Measurements from ENCODE around the gene ZNF608. TPM values are rescaled to one million over a fixed set of nuclear protein-coding genes. Genes with fewer than 3 reads are reported as not detected.
A peak's percentile ranks its signal among the peaks of the same experiment; 100 is the strongest.

ZNF608 gene
- total RNA-seq, 2 experiments from 2014 or later = 22.6 to 58.8 TPM

DNA sequence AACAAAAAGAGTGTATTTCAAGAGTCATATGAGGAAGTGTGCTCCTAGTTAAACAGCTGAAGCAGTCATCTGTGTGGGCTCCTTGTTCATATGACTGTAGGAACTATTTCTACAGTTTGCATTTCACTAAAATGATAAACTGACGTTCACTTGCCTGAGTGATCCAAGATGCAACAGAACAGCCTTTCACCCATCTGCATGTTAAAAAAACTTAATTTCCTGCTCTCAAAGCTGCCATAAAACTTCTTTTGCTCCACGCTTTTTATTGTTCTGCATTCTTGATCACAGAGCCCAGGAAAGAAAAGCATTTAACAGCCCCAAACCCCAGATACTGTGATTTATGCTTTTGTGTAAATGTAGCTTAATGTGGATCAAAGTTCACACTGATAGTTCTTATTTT is 43.9 kb downstream of the ZNF608 start:
- Histone ChIP-seq H3K4me1 (ENCODE audit: insufficient read depth, low read length, poor library complexity, severe bottlenecking) (peaks cover 94% of the 10 kb centered on the region), H2AFZ (ENCODE audit: low read length) (peak overlapping the region; percentile 28; the same call in 1 of the 2 replicates), H3K27ac (ENCODE audit: low read depth, low read length, poor library complexity, severe bottlenecking) (peak overlapping the region; percentile 95), H3K9me3 (ENCODE audit: low read length) (no peaks in the 10 kb centered on the region), H3K4me3 (ENCODE audit: low read depth, low read length, poor library complexity, severe bottlenecking) (peak overlapping the region; percentile 66), H3K79me2 (ENCODE audit: insufficient read depth, low read depth, low read length) (peaks cover 98% of the 10 kb centered on the region), H3K9me2 (ENCODE audit: insufficient read depth, low read length) (no peaks in the 10 kb centered on the region), H3K4me2 (ENCODE audit: low read length) (peak overlapping the region; percentile 99), H4K20me1 (ENCODE audit: insufficient read depth, low read length) (no peaks in the 10 kb centered on the region), H3K36me3 (ENCODE audit: insufficient read depth, low read length) (peaks cover 37% of the 10 kb centered on the region)
- no TSS peak for BruUV-seq (replicated peaks)
- intact Hi-C loops (cut with micrococcal nuclease; ENCODE audit: unreplicated experiment) = loop anchor here (10.0 kb wide), 1 partner anchor 668 kb away; no protein-coding TSS in a partner anchor
- TF ChIP-seq, protein P1, sequence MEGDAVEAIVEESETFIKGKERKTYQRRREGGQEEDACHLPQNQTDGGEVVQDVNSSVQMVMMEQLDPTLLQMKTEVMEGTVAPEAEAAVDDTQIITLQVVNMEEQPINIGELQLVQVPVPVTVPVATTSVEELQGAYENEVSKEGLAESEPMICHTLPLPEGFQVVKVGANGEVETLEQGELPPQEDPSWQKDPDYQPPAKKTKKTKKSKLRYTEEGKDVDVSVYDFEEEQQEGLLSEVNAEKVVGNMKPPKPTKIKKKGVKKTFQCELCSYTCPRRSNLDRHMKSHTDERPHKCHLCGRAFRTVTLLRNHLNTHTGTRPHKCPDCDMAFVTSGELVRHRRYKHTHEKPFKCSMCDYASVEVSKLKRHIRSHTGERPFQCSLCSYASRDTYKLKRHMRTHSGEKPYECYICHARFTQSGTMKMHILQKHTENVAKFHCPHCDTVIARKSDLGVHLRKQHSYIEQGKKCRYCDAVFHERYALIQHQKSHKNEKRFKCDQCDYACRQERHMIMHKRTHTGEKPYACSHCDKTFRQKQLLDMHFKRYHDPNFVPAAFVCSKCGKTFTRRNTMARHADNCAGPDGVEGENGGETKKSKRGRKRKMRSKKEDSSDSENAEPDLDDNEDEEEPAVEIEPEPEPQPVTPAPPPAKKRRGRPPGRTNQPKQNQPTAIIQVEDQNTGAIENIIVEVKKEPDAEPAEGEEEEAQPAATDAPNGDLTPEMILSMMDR (conservative IDR thresholded peaks at IDR 0.05; ENCODE audit: low read length) = no peak
- no peak for TF ChIP-seq EZH2phosphoT487 (IDR thresholded peaks at IDR 0.05; ENCODE audit: borderline replicate concordance, low read depth, low read length)
- POLR2A ChIA-PET = interaction anchor here (0.5 to 9.3 kb wide), 30 partner anchors 8 to 1009 kb away, joined by 3 to 132 read pairs (median 5); partner anchors contain the start of gene ZNF608
- peak; percentile 72 for DNase-seq (ENCODE audit: low spot score)
- CTCF ChIA-PET (ENCODE audit: unreplicated experiment) = interaction anchor here (1.1 kb wide), 1 partner anchor 22 kb away, joined by 3 read pairs; no protein-coding TSS in a partner anchor

GRCh38 chr5:124701873-124702425 is 44.5 kb downstream of the ZNF608 start:
- peaks cover 96% of the 10 kb centered on the region for H3K79me2 ChIP-seq (ENCODE audit: insufficient read depth, low read depth, low read length)
- peaks cover 41% of the 10 kb centered on the region for H3K36me3 ChIP-seq (ENCODE audit: insufficient read depth, low read length)
- BruUV-seq (replicated peaks) = no TSS peak
- peak; percentile 57 for DNase-seq (ENCODE audit: low spot score)
- no peak for TF ChIP-seq EZH2phosphoT487 (IDR thresholded peaks at IDR 0.05; ENCODE audit: borderline replicate concordance, low read depth, low read length)
- TF ChIP-seq, protein P1 (conservative IDR thresholded peaks at IDR 0.05; ENCODE audit: low read length) = no peak
- peak overlapping the region; percentile 95 for H3K27ac ChIP-seq (ENCODE audit: low read depth, low read length, poor library complexity, severe bottlenecking)
- peak overlapping the region; percentile 28; the same call in 1 of the 2 replicates for H2AFZ ChIP-seq (ENCODE audit: low read length)
- H3K4me3 ChIP-seq (ENCODE audit: low read depth, low read length, poor library complexity, severe bottlenecking) = peak overlapping the region; percentile 66
- peak overlapping the region; percentile 99 for H3K4me2 ChIP-seq (ENCODE audit: low read length)
- ChIA-PET POLR2A (interaction anchor here (0.5 to 3.9 kb wide), 13 partner anchors 9 to 499 kb away, joined by 3 to 45 read pairs (median 4); partner anchors contain the start of gene ZNF608), CTCF (ENCODE audit: unreplicated experiment) (no interaction called here)
- H3K4me1 ChIP-seq (ENCODE audit: insufficient read depth, low read length, poor library complexity, severe bottlenecking) = peaks cover 90% of the 10 kb centered on the region
- no peaks in the 10 kb centered on the region for H3K9me2 ChIP-seq (ENCODE audit: insufficient read depth, low read length)
- intact Hi-C loops (cut with micrococcal nuclease; ENCODE audit: unreplicated experiment) = loop anchor here (10.0 kb wide), 1 partner anchor 667 kb away; no protein-coding TSS in a partner anchor
- H4K20me1 ChIP-seq (ENCODE audit: insufficient read depth, low read length) = no peaks in the 10 kb centered on the region
- H3K9me3 ChIP-seq (ENCODE audit: low read length) = no peaks in the 10 kb centered on the region

- BruUV-seq (replicated peaks) = no TSS peak
- H3K4me3 ChIP-seq (ENCODE audit: low read depth, low read length, poor library complexity, severe bottlenecking) = no peak overlapping the region
- H3K36me3 ChIP-seq (ENCODE audit: insufficient read depth, low read length) = peaks cover 50% of the 10 kb centered on the region
- no peak for TF ChIP-seq EZH2phosphoT487 (IDR thresholded peaks at IDR 0.05; ENCODE audit: borderline replicate concordance, low read depth, low read length)
- TF ChIP-seq, protein P1 (conservative IDR thresholded peaks at IDR 0.05; ENCODE audit: low read length) = no peak
- ChIA-PET CTCF (ENCODE audit: unreplicated experiment) (no interaction called here), POLR2A (interaction anchor here (0.9 to 3.9 kb wide), 6 partner anchors 14 to 48 kb away, joined by 3 to 45 read pairs (median 4); partner anchors contain the start of gene ZNF608)
- intact Hi-C loops (cut with micrococcal nuclease; ENCODE audit: unreplicated experiment) = loop anchor here (10.0 kb wide), 1 partner anchor 666 kb away; no protein-coding TSS in a partner anchor
- peaks cover 81% of the 10 kb centered on the region for H3K4me1 ChIP-seq (ENCODE audit: insufficient read depth, low read length, poor library complexity, severe bottlenecking)
- H3K4me2 ChIP-seq (ENCODE audit: low read length) = peak overlapping the region; percentile 99
- H3K27ac ChIP-seq (ENCODE audit: low read depth, low read length, poor library complexity, severe bottlenecking) = no peak overlapping the region
- no peaks in the 10 kb centered on the region for H3K9me2 ChIP-seq (ENCODE audit: insufficient read depth, low read length)
- no peaks in the 10 kb centered on the region for H4K20me1 ChIP-seq (ENCODE audit: insufficient read depth, low read length)
- no peak overlapping the region for H2AFZ ChIP-seq (ENCODE audit: low read length)
- no peak for DNase-seq (ENCODE audit: low spot score)
- H3K9me3 ChIP-seq (ENCODE audit: low read length) = no peaks in the 10 kb centered on the region
- H3K79me2 ChIP-seq (ENCODE audit: insufficient read depth, low read depth, low read length) = peaks cover 93% of the 10 kb centered on the region
These were observed 45.4 kb downstream of the ZNF608 start for GRCh38 chr5:124701016-124701415.
